Measurements from ENCODE around the gene FAM53B.

FAM53B gene

DNA sequence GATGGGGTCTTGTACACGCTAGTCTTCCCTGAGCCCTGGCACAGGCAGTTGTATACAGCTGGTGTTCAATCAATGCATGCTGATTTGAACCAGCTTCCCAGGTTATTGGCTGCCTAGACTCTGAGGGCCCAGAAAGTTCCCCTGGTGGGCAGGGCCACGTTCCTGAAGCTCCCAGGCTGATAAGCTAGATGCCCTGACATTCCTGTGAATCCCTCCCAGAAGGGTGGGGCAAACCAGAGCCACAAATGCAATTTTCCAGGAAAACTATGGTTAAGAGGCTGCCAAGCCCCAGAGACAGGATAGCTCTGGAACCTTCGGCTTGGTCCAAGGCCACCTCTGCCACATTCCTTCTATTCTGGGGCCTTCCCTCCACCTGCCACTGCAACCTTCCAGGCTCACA is 78.2 kb downstream of the FAM53B start (continued):
- no peak for TF ChIP-seq ISL1 (CRISPR knock-in tag; IDR thresholded peaks at IDR 0.05)

GRCh38 chr10:124665558-124665957 is 78.6 kb downstream of the FAM53B start:
- ATAC-seq: no peak
- TF ChIP-seq ZC3H10 (CRISPR knock-in tag; IDR thresholded peaks at IDR 0.05) (no peak), PPARA (CRISPR knock-in tag; IDR thresholded peaks at IDR 0.05; ENCODE audit: borderline replicate concordance) (no peak), CREB5 (CRISPR knock-in tag; IDR thresholded peaks at IDR 0.05; ENCODE audit: low read depth) (no peak)

DNA sequence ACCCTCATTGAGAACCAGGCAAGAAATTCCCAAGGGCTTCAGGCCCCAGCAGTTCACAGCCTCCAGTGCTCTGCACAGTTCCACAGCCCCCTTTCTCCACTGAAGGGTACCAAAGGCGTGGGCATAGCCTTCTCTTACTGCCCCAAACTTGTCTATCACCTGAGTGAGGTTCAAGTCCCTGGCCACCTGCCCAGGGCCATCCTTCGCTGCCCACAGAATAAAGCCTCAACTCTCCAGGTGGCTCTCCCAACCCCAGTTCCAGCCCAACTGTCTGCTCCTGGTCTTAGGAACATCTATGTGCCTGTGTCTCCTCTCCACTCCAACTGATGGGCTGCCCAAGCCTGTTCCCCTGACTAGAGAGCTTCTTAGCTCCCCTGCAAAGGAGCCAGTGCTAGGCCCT is 79.1 kb downstream of the FAM53B start:
- ATAC-seq: no peak
- TF ChIP-seq ZC3H10 (CRISPR knock-in tag; IDR thresholded peaks at IDR 0.05) (no peak), POU6F1 (CRISPR knock-in tag; IDR thresholded peaks at IDR 0.05; ENCODE audit: borderline replicate concordance, low read depth) (no peak), GLIS3 (CRISPR knock-in tag; IDR thresholded peaks at IDR 0.05) (no peak)
- TF ChIP-seq, protein P1, sequence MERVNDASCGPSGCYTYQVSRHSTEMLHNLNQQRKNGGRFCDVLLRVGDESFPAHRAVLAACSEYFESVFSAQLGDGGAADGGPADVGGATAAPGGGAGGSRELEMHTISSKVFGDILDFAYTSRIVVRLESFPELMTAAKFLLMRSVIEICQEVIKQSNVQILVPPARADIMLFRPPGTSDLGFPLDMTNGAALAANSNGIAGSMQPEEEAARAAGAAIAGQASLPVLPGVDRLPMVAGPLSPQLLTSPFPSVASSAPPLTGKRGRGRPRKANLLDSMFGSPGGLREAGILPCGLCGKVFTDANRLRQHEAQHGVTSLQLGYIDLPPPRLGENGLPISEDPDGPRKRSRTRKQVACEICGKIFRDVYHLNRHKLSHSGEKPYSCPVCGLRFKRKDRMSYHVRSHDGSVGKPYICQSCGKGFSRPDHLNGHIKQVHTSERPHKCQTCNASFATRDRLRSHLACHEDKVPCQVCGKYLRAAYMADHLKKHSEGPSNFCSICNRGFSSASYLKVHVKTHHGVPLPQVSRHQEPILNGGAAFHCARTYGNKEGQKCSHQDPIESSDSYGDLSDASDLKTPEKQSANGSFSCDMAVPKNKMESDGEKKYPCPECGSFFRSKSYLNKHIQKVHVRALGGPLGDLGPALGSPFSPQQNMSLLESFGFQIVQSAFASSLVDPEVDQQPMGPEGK (CRISPR knock-in tag; IDR thresholded peaks at IDR 0.05; ENCODE audit: borderline replicate concordance): no peak

GRCh38 chr10:124663766-124664360 is 80.3 kb downstream of the FAM53B start:
- TF ChIP-seq GLIS3 (CRISPR knock-in tag; IDR thresholded peaks at IDR 0.05): no peak
- TF ChIP-seq ZNF8 (CRISPR knock-in tag; IDR thresholded peaks at IDR 0.05): no peak
- no peak for TF ChIP-seq ZNF565 (CRISPR knock-in tag; conservative IDR thresholded peaks at IDR 0.05; ENCODE audit: low read depth)
- no peak for ATAC-seq

DNA sequence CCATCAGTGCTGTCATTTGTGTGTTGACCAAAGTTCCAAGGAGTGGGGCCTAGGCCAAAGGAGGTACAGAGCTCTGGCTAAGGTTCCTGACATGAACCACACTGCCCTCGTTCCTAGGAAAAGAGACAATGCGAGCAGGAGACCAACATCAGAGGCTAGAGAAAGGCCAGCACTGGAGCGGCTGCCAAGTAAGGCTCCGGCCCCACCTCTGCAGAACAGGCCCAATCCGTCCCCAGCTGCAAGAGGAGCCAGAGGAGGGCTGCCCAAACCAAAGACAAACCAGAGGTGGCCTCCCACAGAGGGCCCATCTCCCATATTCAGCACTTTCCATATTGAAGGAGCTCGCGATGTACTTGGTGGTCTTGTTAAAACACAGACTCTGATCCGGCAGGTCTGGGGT is 81.0 kb downstream of the FAM53B start:
- TF ChIP-seq CREB5 (CRISPR knock-in tag; IDR thresholded peaks at IDR 0.05; ENCODE audit: low read depth) (no peak), ZNF8 (CRISPR knock-in tag; IDR thresholded peaks at IDR 0.05) (no peak), ZFP3 (CRISPR knock-in tag; IDR thresholded peaks at IDR 0.05) (no peak), GLIS3 (CRISPR knock-in tag; IDR thresholded peaks at IDR 0.05) (no peak), TCF4 (CRISPR knock-in tag; IDR thresholded peaks at IDR 0.05; ENCODE audit: borderline replicate concordance) (no peak)
- ATAC-seq: no peak

DNA sequence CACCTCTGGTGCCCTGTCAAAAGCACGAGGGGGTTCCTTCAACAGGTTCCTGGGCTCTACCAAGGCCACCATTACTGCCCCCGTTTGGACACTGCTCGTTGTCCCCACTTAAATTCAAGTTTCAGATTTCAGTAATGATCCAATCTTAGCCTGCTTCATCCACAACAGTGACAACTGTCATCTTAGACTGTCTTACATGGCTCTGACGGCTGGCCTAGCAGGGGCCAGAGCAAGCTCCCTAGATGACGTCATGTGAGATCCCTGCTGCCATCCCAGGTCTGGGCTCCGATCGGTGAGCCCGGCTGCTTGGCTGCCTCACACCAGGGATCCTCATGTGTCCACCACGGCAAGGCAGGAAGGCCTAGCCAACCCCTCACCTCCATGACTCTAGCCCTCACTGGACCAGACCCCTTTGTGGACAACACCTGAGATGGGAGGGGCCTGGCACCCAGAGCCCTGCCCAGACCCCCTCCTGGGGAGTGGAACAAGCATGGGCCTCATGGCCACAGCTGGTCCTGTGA is 82.5 kb downstream of the FAM53B start:
- no peak for ATAC-seq
- no peak for TF ChIP-seq ARNTL (CRISPR knock-in tag; IDR thresholded peaks at IDR 0.05; ENCODE audit: borderline replicate concordance, low read depth)
- TF ChIP-seq ZNF565 (CRISPR knock-in tag; conservative IDR thresholded peaks at IDR 0.05; ENCODE audit: low read depth): no peak
- TF ChIP-seq ZFP3 (CRISPR knock-in tag; IDR thresholded peaks at IDR 0.05): no peak
- TF ChIP-seq PPARA (CRISPR knock-in tag; IDR thresholded peaks at IDR 0.05; ENCODE audit: borderline replicate concordance): no peak
- no peak for TF ChIP-seq CREB5 (CRISPR knock-in tag; IDR thresholded peaks at IDR 0.05; ENCODE audit: low read depth)
- no peak for TF ChIP-seq OSR1 (CRISPR knock-in tag; IDR thresholded peaks at IDR 0.05)
- TF ChIP-seq RARB (CRISPR knock-in tag; IDR thresholded peaks at IDR 0.05): no peak
- no peak for TF ChIP-seq TOX (CRISPR knock-in tag; IDR thresholded peaks at IDR 0.05; ENCODE audit: borderline replicate concordance)

Measured in SK-N-SH treated with all-trans-retinoic acid at 6 μM for 48 hours (cell line).